ENCODE results near the gene POLRMT.
A peak's percentile ranks its signal among the peaks of the same experiment; 100 is the strongest.
"Not testable (repeated sequence)": the region's sequence is repeated elsewhere in the genome, so short reads cannot be mapped to it uniquely, and the experiment has no call there.

Gene POLRMT

DNA sequence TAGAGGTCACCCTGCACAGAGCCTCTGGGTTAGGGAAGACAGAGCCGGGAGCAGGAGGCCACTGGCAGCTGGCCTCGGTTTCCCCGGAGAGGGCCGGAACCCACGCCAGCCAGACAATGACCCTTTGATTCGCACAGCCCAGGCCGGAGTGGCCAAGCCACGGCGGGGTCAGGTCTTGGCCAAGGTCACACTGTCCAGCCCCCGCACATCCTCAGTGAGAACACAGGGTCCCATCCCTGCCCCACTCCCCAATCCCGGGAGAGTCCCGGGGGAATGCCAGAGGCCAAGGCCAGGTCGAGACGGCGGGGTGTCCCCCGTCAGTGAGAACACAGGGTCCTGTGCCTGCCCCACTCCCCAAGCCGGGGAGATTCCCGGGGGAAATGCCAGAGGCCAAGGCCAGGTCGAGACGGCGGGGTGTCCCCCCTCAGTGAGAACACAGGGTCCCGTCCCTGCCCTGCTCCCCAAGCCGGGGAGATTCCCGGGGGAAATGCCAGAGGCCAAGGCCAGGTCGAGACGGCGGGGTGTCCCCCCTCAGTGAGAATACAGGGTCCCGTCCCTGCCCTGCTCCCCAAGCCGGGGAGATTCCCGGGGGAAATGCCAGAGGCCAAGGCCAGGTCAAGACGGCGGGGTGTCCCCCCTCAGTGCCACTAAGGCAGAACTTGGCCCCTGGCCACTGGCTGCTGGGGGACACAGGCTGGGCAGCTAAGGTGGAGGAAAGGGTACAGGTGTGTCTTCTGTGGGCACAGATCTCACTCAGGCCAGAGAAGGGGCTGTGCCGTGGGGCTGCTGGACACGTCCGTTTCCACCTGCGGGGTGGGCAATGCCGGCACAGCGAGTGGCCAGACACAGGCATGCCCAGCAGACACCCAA is 41.2 kb upstream of the POLRMT start:
- H3K4me3 ChIP-seq (ENCODE audit: low read length): no peak overlapping the region
- no peak for TF ChIP-seq ZNF274 (IDR thresholded peaks at IDR 0.05; ENCODE audit: low read depth, low read length)

GRCh38 chr19:670609-671075 is 37.3 kb upstream of the POLRMT start:
- TF ChIP-seq ZNF274 (IDR thresholded peaks at IDR 0.05; ENCODE audit: low read depth, low read length): no peak
- no peak overlapping the region for H3K4me3 ChIP-seq (ENCODE audit: low read length)

DNA sequence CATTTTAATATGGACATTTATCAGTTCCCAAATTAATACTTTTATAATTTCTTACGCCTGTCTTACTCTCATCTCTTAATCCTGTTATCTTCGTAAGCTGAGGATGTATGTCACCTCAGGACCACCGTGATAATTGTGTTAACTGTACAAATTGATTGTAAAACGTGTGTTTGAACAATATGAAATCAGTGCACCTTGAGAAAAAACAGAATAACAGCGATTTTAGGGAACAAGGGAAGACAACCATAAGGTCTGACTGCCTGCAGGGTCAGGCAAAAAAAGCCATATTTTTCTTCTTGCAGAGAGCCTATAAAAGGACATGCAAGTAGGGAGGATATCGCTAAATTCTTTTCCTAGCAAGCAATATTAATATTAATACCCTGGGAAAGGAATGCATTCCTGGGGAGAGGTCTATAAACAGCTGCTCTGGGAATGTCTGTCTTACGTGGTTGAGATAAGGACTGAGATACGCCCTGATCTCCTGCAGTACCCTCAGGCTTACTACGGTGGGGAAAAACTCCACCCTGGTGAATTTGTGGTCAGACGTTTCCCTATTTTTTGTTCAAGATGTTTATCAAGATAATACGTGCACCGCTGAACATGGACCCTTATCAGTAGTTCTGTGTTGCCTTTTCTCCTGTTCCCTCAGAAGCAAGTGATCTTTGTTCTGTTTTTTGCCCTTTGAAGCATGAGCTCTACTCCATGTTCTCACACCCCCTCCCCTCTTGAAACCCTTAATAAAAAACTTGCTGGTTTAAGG is 35.5 kb upstream of the POLRMT start:
- H3K4me3 ChIP-seq (ENCODE audit: low read length): not testable (repeated sequence)

GRCh38 chr19:666985-667573 is 33.7 kb upstream of the POLRMT start:
- not testable (repeated sequence) for H3K4me3 ChIP-seq (ENCODE audit: low read length)

DNA sequence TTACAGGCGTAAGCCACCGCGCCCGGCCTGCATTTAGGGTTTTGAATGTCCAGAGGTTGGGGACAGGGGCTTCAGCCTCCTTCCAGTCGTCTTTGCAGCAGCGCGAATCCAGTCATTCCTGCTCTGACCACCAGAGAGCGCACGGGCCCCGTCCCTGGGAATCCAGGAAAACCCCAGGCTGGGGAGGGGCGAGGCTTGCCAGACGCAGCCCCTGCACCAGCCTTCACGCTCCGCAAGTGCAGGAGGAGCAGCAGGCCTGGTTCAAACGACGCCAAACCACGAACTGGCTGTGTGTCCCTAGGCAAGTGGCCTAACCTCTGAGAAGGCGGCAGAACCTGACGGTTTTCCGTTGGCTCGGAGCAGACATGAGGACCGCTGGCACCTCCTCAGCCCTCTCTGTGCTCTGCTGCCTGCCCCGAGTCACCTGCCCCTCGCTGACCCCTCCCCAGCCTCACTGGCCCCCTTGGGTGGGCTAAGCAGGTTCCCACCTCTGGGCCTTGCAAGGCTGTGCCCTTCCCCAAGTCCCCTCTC is 31.6 kb upstream of the POLRMT start:
- H3K4me3 ChIP-seq (ENCODE audit: low read length): no peak overlapping the region
- TF ChIP-seq ZNF274 (IDR thresholded peaks at IDR 0.05; ENCODE audit: low read depth, low read length): no peak

GRCh38 chr19:663682-664117 is 30.4 kb upstream of the POLRMT start:
- peak overlapping the region; percentile 68; the same call in 1 of the 2 replicates for H3K4me3 ChIP-seq (ENCODE audit: low read length)
- no peak for TF ChIP-seq ZNF274 (IDR thresholded peaks at IDR 0.05; ENCODE audit: low read depth, low read length)

DNA sequence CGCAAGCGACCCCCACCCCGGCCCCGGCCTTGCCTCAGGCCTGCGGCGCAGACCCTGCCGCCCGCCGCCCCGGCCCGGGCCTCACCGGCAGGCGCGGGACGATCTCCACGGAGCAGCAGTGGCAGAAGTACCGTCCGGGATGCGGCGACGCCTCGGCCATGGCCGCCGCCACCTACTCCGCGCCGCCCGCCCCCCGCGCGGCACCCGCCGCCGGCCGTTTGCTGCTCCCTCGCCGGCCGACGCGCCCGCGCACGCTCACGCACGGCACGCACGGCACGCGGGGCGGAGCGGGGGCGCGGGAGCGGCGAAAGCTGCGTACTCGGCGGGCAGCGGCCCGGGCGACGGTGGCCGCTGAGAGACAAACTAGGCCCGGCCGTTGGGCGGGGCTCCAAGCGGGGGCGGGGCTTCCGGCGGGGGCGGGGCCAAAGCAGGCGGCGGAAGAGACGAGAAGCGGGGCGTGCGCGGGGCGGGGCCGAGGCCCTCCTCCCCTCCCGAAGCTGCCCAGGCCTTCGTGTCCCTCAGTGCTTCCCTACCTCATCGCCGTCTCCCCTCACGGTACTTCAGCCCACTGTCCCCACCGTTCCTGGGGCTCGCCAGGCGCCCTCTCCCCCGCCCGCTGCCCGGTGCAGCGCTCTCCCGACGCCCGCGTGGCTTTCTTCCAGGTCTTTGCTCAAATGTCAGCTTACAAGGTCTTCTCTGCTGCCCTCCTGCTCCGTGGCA is 29.8 kb upstream of the POLRMT start, which contains the start of gene RNF126:
RNF126 (minus strand) TSS at position 253 of the 720 bp plus-strand sequence; CDS start at position 160, 93 bp downstream.
- peak within 1 kb of the TSS; percentile 68 for H3K4me3 ChIP-seq (ENCODE audit: low read length)
- no peak for TF ChIP-seq ZNF274 (IDR thresholded peaks at IDR 0.05; ENCODE audit: low read depth, low read length)

DNA sequence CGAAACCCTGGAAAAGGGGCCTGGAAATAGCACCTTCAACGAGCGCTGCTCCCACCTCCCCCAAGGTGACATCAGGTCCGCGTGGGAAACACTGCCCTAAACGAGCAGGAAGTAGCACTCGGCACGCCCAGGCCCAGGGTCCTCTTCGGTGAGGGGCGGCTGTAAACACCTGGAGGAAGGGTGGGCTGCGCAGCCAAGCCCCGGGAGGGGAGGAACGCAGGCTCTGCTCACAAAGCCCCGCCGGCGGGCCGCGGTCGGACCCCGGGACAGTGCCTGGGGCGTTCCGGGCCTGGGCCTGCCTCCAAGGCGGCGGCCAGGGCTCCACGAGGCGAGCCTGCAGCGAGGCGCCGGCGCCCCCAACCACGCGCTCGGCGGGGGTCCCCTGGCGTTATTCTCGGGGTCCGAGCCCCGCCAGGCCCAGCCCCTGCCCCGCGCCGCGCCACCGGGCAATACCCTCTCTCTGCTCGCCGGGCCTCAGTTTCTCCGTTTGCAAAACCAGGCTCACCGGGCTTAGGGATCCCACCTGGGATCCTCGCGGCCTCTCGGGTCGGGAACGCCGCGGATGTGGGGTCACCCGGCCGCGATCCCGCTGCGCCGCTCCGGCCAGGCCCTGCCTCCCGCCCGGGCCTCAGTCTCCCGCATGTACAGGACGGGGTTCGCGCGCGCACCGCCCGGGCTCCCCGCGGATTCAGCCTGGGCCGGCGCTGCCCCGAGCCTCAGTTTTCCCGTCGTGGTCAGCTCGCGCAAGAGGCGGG is 29.0 kb upstream of the POLRMT start:
- H3K4me3 ChIP-seq (ENCODE audit: low read length): peak overlapping the region; percentile 66
- TF ChIP-seq ZNF274 (IDR thresholded peaks at IDR 0.05; ENCODE audit: low read depth, low read length): no peak

- H3K4me3 ChIP-seq (ENCODE audit: low read length): peak overlapping the region; percentile 66
- TF ChIP-seq ZNF274 (IDR thresholded peaks at IDR 0.05; ENCODE audit: low read depth, low read length): no peak
Observed at GRCh38 chr19:661427-662196, 28.3 kb upstream of the POLRMT start.

DNA sequence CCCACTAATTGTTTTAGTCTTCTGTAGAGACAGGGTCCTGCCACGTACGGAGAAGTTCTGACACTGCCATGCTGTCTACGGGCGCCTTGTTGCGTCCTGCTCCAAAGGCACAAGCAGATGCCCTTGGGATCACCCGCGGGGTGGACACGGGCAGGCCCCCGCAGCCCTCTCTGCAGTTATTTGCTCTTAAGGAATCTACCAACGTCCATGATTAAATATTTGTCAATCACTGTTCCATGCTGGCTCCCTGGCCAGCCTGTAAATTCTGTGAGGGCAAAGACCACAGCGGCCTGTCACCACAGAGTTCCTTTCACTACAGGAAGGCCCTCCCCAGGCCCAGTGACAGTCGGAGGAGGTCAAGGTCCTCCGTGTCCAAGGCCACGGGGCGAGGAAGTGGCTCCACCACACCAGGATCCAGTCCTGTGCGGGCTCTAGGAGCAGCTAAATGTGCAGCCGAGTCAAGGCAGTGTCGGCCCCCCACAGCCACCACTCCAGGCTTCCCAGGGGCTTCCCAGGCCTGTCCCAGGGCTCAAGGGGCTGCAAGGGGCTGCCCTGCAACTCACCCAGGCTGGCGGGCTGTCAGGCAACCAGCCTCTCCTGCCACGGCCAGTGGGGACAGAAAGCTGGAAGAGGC is 27.6 kb upstream of the POLRMT start:
- H3K4me3 ChIP-seq (ENCODE audit: low read length): peak overlapping the region; percentile 66; the same call in 1 of the 2 replicates
- no peak for TF ChIP-seq ZNF274 (IDR thresholded peaks at IDR 0.05; ENCODE audit: low read depth, low read length)

DNA sequence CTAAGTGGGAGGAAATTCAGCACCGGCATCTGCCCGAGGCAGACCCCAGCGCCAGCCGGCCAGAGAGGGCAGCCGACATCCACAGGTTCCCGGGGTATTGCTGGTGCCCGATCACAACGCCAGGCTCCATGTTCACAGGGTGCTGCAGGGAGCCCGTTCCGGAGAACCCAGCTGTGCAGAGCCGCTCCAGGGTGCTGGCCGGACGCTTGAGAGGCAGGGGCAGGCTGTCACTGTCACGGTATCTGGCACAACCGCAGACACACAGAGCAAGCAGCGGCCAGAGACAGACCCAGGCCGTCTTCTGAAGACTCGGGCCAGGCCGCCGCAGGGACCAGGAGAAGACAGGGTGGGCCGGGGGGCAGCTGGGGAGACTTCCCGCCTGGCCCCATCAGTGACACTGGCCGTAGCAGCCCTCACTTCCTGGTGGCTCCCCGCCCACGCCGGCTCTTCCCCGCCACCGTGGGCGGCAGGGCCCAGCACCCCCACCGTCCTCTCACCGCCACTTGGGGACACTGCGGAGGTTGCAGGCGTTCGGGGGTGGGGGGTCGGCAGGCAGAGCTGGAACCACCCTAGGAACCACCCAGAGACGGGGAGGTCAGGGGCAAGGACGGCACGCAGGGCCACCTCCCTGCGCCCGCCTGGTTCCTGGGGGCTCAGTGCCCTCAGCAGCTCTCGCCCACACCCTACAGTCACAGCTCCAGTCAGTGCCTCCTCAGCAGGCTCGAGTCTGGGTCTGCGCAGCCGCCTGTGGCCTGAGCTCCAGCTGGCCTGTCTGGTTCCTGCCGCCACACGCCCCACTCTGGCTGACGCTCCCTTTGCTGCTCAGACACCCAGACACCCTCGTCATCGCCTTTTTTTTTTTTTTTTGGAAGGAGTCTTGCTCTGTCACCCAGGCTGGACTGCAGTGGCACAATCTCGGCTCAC is 25.8 kb upstream of the POLRMT start:
- no peak for TF ChIP-seq ZNF274 (IDR thresholded peaks at IDR 0.05; ENCODE audit: low read depth, low read length)

More for the DNA sequence above, 25.8 kb upstream of the POLRMT start:
- no peak overlapping the region for H3K4me3 ChIP-seq (ENCODE audit: low read length)
